Prostate gland (tissue), 2 donors: Measurements from ENCODE around the gene GAB1.
A peak's percentile ranks its signal among the peaks of the same experiment; 100 is the strongest.

Experiments
- CTCF ChIP-seq, 4 experiments: fragments of 200-600 bp in 2 of 4; fragments of 450-650 bp in 2 of 4; sonication (generic) in 2 of 4; IDR thresholded peaks; 1 replicate in 3 of 4; 2 replicates in 1 of 4; pipeline ENCODE4 v1.5.1; 2016 to 2019; ENCODE audit warnings: antibody characterized with exemption in 4 of 4, mild to moderate bottlenecking in 2 of 4, moderate library complexity in 2 of 4
- POLR2A ChIP-seq: fragments of 450-650 bp; IDR thresholded peaks from one replicate; pipeline ENCODE4 v1.6.1; 2016; ENCODE audit warnings: antibody characterized with exemption, mild to moderate bottlenecking

- TF ChIP-seq POLR2A (no peak), CTCF (IDR thresholded peaks at IDR 0.05) (peak in 1 of 4 experiments; percentile 28)
Observed at GRCh38 chr4:143375326-143376073, 38.8 kb downstream of the GAB1 start.
